MM.1S (cell line): Measurements from ENCODE around the gene MESD.

Experiments
- DNase-seq: peaks from one replicate; pipeline ENCODE4 v3.0.0-alpha.2; 2015
- H2AFZ ChIP-seq: fragments of 300-600 bp; sonication (generic); 2 replicates; pipeline ENCODE4 v1.6.0; 2016; ENCODE audit warnings: antibody characterized with exemption, low read length
- H3F3A ChIP-seq: fragments of 300-600 bp; sonication (generic); 2 replicates; pipeline ENCODE4 v1.6.1; 2016; ENCODE audit warnings: mild to moderate bottlenecking, antibody characterized with exemption, low read length, moderate library complexity, mixed read lengths; ENCODE audit not compliant: insufficient read depth
- H3K27ac ChIP-seq: fragments of 300-600 bp; sonication (generic); 2 replicates; pipeline ENCODE4 v1.5.1; 2016; ENCODE audit warnings: mild to moderate bottlenecking, low read length
- H3K27me3 ChIP-seq: fragments of 300-600 bp; sonication (generic); replicated peaks from 2 replicates; pipeline ENCODE4 v1.6.0; 2016; ENCODE audit warnings: low read length; ENCODE audit not compliant: insufficient read depth
- H3K36me3 ChIP-seq: fragments of 300-600 bp; sonication (generic); replicated peaks from 2 replicates; pipeline ENCODE4 v1.6.1; 2016; ENCODE audit warnings: mild to moderate bottlenecking, low read length, mixed read lengths; ENCODE audit not compliant: insufficient read depth
- H3K4me1 ChIP-seq: fragments of 300-600 bp; sonication (generic); 2 replicates; pipeline ENCODE4 v1.6.1; 2016; ENCODE audit warnings: low read length, mixed read lengths
- H3K4me2 ChIP-seq: fragments of 300-600 bp; sonication (generic); 2 replicates; pipeline ENCODE4 v1.6.0; 2016; ENCODE audit warnings: low read depth, low read length
- H3K4me3 ChIP-seq: fragments of 300-600 bp; sonication (generic); 2 replicates; pipeline ENCODE4 v1.5.1; 2016; ENCODE audit warnings: low read length, mixed read lengths
- H3K79me2 ChIP-seq: fragments of 300-600 bp; sonication (generic); 2 replicates; pipeline ENCODE4 v1.6.1; 2016; ENCODE audit warnings: mixed run types, low read length, mixed read lengths
- H3K9ac ChIP-seq: fragments of 300-600 bp; sonication (generic); 2 replicates; pipeline ENCODE4 v1.6.1; 2016; ENCODE audit warnings: low read length, mixed read lengths
- H3K9me2 ChIP-seq: fragments of 300-600 bp; sonication (generic); replicated peaks from 2 replicates; pipeline ENCODE4 v1.6.1; 2016; ENCODE audit warnings: mild to moderate bottlenecking, low read length, mixed read lengths; ENCODE audit not compliant: insufficient read depth
- H3K9me3 ChIP-seq: fragments of 300-600 bp; sonication (generic); replicated peaks from 2 replicates; pipeline ENCODE4 v1.6.1; 2016; ENCODE audit warnings: mild to moderate bottlenecking, low read length, mixed read lengths; ENCODE audit not compliant: insufficient read depth
- H4K20me1 ChIP-seq: fragments of 300-600 bp; sonication (generic); 2 replicates; pipeline ENCODE4 v1.6.1; 2016; ENCODE audit warnings: mild to moderate bottlenecking, low read length, moderate library complexity, mixed read lengths; ENCODE audit not compliant: insufficient read depth
- CTCF ChIP-seq: fragments of 300-600 bp; sonication (generic); IDR thresholded peaks from 2 replicates; pipeline ENCODE4 v1.5.1; 2016; ENCODE audit warnings: antibody characterized with exemption, low read length, mixed read lengths
- EZH2 ChIP-seq: fragments of 300-600 bp; sonication (generic); optimal IDR thresholded peaks from 2 replicates; pipeline ENCODE3; 2017; ENCODE audit warnings: low read depth, mild to moderate bottlenecking, antibody characterized with exemption, low read length, mixed read lengths
- EZH2phosphoT487 ChIP-seq: fragments of 300-600 bp; sonication (generic); IDR thresholded peaks from 2 replicates; pipeline ENCODE4 v1.6.1; 2018; ENCODE audit warnings: antibody characterized with exemption, low read length

MESD gene

GRCh38 chr15:80988148-80988796 is 1.3 kb downstream of the MESD start:
- H3K9me2 ChIP-seq, result no peaks in the 10 kb centered on the region
- H3K9ac ChIP-seq, result peak overlapping the region; percentile 90; the same call in 1 of the 2 replicates
- H4K20me1 ChIP-seq, result peaks cover 2% of the 10 kb centered on the region; the same call in 1 of the 2 replicates
- TF ChIP-seq CTCF (no peak), EZH2 (no peak), EZH2phosphoT487 (no peak)
- no peaks in the 10 kb centered on the region for H3K36me3 ChIP-seq
- H2AFZ ChIP-seq, result no peak overlapping the region
- peaks cover 61% of the 10 kb centered on the region for H3K79me2 ChIP-seq
- H3K4me2 ChIP-seq, result peak overlapping the region; percentile 82
- H3K4me1 ChIP-seq, result peaks cover 24% of the 10 kb centered on the region
- no peak overlapping the region for H3K27ac ChIP-seq
- peaks cover 5% of the 10 kb centered on the region; the same call in 1 of the 2 replicates for H3F3A ChIP-seq
- no peak for DNase-seq
- no peaks in the 10 kb centered on the region for H3K9me3 ChIP-seq
- peak overlapping the region; percentile 97 for H3K4me3 ChIP-seq
- no peaks in the 10 kb centered on the region for H3K27me3 ChIP-seq

GRCh38 chr15:80986487-80986886 is 3.1 kb downstream of the MESD start:
- Histone ChIP-seq H3K9me2 (no peaks in the 10 kb centered on the region), H3K9ac (no peak overlapping the region), H3K27ac (no peak overlapping the region), H3K9me3 (no peaks in the 10 kb centered on the region), H3K36me3 (no peaks in the 10 kb centered on the region), H3K27me3 (no peaks in the 10 kb centered on the region), H4K20me1 (peaks cover 6% of the 10 kb centered on the region; the same call in 1 of the 2 replicates), H3K4me3 (no peak overlapping the region), H2AFZ (no peak overlapping the region), H3K4me2 (no peak overlapping the region), H3F3A (peaks cover 5% of the 10 kb centered on the region; the same call in 1 of the 2 replicates), H3K79me2 (peaks cover 76% of the 10 kb centered on the region), H3K4me1 (peaks cover 20% of the 10 kb centered on the region)
- TF ChIP-seq CTCF (no peak), EZH2phosphoT487 (no peak), EZH2 (no peak)
- DNase-seq, result no peak

DNA sequence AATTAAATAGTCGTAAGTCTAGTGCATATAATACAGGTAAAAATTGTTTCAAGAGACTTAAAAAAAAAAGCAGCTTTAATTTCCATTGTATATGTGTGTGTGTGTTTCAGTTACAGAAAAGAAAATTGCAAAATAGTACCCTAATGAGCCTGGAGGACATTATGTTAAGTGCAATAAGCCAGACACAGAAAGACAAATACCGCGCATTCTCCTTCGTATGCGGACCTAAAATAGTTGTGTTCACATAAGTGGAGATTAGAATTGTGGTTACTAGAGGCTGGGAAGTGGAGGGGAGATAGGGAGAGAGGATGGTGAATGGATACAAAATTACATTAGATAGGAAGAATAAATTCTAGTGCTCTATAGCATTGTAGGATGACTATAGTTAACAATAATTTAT is 3.6 kb downstream of the MESD start:
- Histone ChIP-seq H4K20me1 (peaks cover 6% of the 10 kb centered on the region; the same call in 1 of the 2 replicates), H2AFZ (no peak overlapping the region), H3K9me3 (no peaks in the 10 kb centered on the region), H3F3A (peaks cover 5% of the 10 kb centered on the region; the same call in 1 of the 2 replicates), H3K27me3 (no peaks in the 10 kb centered on the region), H3K9me2 (no peaks in the 10 kb centered on the region), H3K4me3 (no peak overlapping the region), H3K36me3 (no peaks in the 10 kb centered on the region), H3K79me2 (peaks cover 76% of the 10 kb centered on the region), H3K4me1 (peaks cover 14% of the 10 kb centered on the region), H3K9ac (no peak overlapping the region), H3K27ac (no peak overlapping the region), H3K4me2 (no peak overlapping the region)
- TF ChIP-seq CTCF, result no peak
- TF ChIP-seq EZH2, result no peak
- TF ChIP-seq EZH2phosphoT487, result no peak
- DNase-seq, result no peak
